Measurements from ENCODE around the gene FAT4.

FAT4 gene

GRCh38 chr4:125316791-125317524, 2.2 kb downstream of the FAT4 start:
- DNase-seq (ENCODE audit: low read depth in 2 of 2) = no peak

GRCh38 chr4:125317525-125317877, 2.7 kb downstream of the FAT4 start:
- no peak for DNase-seq (ENCODE audit: low read depth in 2 of 2)

- DNase-seq (ENCODE audit: low read depth in 2 of 2) = no peak
Measured at GRCh38 chr4:125319311-125319710, 4.6 kb downstream of the FAT4 start.

GRCh38 chr4:125321709-125322365, 7.1 kb downstream of the FAT4 start:
- no peak for DNase-seq (ENCODE audit: low read depth in 2 of 2)

- no peak for DNase-seq (ENCODE audit: low read depth in 2 of 2)
Measured at GRCh38 chr4:125322366-125322730, 7.6 kb downstream of the FAT4 start.

GRCh38 chr4:125323654-125324053, 8.9 kb downstream of the FAT4 start:
- DNase-seq (ENCODE audit: low read depth in 2 of 2) = no peak

GRCh38 chr4:125325733-125326132, 11.0 kb downstream of the FAT4 start:
- no peak for DNase-seq (ENCODE audit: low read depth in 2 of 2)

GRCh38 chr4:125331116-125331515, 16.4 kb downstream of the FAT4 start:
- no peak for DNase-seq (ENCODE audit: low read depth in 2 of 2)

- DNase-seq (ENCODE audit: low read depth in 2 of 2) = no peak
Measured at GRCh38 chr4:125334926-125335325, 20.2 kb downstream of the FAT4 start.

- DNase-seq (ENCODE audit: low read depth in 2 of 2) = no peak
Measured at GRCh38 chr4:125338814-125339213, 24.1 kb downstream of the FAT4 start.

- no peak for DNase-seq (ENCODE audit: low read depth in 2 of 2)
Measured at GRCh38 chr4:125344198-125344597, 29.4 kb downstream of the FAT4 start.

- DNase-seq (ENCODE audit: low read depth in 2 of 2) = no peak
Measured at GRCh38 chr4:125346616-125347015, 31.9 kb downstream of the FAT4 start.

GRCh38 chr4:125350470-125351135, 35.8 kb downstream of the FAT4 start:
- DNase-seq (ENCODE audit: low read depth in 2 of 2) = no peak

GRCh38 chr4:125352521-125352920, 37.8 kb downstream of the FAT4 start:
- DNase-seq (ENCODE audit: low read depth in 2 of 2) = no peak

GRCh38 chr4:125353131-125353530, 38.4 kb downstream of the FAT4 start:
- no peak for DNase-seq (ENCODE audit: low read depth in 2 of 2)

- DNase-seq (ENCODE audit: low read depth in 2 of 2) = no peak
Measured at GRCh38 chr4:125355791-125356190, 41.0 kb downstream of the FAT4 start.

- DNase-seq (ENCODE audit: low read depth in 2 of 2) = no peak
Measured at GRCh38 chr4:125357675-125358074, 42.9 kb downstream of the FAT4 start.

GRCh38 chr4:125358453-125358852, 43.7 kb downstream of the FAT4 start:
- DNase-seq (ENCODE audit: low read depth in 2 of 2) = no peak

- DNase-seq (ENCODE audit: low read depth in 2 of 2) = no peak
Measured at GRCh38 chr4:125359363-125359762, 44.6 kb downstream of the FAT4 start.

- no peak for DNase-seq (ENCODE audit: low read depth in 2 of 2)
Measured at GRCh38 chr4:125359960-125360634, 45.3 kb downstream of the FAT4 start.

- no peak for DNase-seq (ENCODE audit: low read depth in 2 of 2)
Measured at GRCh38 chr4:125360727-125361126, 46.0 kb downstream of the FAT4 start.

Data from stimulated activated CD8-positive, alpha-beta memory T cell treated with anti-CD3 and anti-CD28 coated beads, Interleukin-2, amount 100 ng/mL, for 48 hours (primary cell).